NCI-H446 treated with DMSO at 0.1 percent for 48 hours (cell line): ENCODE data around the gene UBASH3A.

ENCODE experiments used
- DNase-seq: peaks from one replicate; lab custom pipeline; 2025; lab: John Stamatoyannopoulos, UW

The UBASH3A gene

DNA sequence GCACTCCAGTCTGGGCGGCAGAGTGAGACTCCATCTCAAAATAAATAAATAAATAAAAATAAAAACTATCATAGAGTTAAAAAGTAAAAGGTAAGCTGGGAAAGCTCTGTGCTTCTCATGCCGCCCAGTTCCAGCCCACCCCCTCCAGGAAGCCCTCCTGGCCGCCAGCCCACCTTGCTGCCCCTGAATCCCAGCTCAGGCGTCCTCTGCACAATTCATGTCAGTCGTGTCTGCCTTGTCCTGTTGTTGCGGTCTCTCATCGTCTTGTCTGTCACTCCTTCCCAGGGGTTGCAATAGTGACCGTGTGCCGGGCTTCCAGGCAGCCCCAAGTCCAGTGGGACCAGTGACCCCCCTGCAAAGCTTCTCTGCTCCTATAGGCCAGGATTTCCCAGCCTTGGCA is 48.2 kb downstream of the UBASH3A start:
- DNase-seq: no peak

DNA sequence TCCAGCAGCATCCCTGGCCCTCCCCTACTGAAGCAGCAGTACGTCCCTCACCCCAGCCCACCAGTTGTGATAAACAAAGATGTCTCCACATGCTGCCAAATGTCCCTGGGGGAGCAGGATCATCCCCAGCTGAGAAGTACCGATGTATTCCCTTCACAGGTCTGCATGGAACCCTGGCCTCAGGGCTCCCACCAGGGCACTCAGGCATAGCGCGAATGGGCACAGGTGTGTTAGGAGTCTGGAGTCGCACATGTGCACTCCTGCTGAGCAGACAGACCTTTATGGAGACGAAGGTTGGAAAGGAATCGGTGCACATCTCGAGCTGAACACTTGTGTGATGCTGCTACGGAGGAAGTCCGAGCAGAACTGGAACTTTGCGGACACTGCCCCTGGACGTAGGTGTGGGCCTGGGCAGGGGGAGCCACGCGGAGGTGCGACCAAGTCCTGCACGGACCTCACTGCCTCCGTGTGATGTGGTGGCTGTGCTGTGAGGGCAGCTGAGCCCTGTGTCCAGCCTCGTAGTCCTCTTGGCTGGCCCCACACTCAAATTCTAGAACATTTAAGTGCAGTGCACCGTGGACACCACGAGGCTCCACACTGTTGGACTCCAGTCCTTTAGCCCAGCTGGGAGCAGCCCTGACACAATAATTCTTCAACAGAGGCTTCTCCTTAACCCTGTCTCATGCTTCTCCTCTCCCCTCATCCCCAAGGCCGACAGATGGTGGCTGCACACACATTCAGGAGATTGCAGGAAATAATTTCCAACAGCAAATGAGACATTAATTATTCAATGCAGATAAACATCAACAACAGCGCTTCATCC is 48.9 kb downstream of the UBASH3A start:
- no peak for DNase-seq

DNA sequence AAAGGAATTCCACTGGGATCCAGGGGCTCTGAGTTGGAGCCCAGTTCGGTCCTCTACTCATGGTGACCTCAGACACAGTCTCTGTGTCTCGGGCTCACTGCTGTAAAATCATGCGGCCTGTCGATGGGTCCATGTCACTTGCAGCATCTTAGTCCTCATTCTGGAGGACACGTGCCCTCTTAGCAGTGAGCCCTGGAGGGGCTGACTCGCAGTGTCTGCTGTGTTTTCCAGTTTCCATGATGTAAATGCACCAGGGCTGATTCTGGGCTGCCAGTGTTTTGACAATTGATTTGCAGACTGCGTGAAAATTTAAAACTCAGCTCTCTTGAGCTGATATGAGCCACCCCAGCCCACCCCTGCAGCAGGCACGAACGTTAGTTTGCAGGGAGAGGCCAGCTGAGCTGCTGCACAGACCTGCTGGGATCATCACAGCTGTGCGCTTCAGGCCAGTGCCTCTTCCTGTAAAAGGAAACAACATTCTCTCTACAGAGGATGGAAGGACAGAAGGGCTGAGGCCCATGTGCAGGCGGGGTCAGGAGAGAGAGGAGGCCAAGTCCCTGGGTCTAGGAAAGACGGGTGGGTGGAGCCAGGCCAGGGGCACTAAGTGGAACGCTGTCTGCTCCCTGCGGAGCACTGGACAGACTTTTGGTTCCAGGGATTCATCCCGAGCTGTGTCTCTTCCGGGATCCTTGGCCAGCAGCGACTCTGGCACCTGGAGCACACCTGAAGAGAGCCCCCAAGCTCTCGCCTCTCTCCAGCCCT is 49.7 kb downstream of the UBASH3A start:
- no peak for DNase-seq

DNA sequence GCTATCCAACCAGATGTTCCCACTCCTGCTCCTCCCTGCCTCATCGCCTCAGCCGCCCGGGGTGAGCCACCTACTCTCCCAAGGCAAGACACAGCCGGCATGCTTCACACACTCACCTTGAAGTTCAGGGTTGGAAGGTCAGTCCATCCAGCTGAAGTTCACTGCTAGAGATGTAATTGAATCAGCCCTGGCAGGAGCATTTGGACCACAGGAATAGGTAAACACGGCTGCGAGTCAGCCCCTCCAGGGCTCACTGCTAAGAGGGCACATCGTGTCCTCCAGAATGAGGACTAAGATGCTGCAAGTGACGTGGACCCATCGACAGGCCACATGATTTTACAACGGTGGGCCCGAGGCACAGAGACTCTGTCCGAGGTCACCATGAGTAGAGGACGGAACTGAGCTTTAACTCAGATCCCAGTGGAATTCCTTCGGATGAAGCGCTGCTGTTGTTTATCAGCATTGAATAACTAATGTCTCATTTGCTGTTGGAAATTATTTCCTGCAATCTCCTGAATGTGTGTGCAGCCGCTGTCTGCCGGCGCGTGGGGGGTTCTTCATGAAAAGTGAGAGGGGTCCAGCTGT is 50.4 kb downstream of the UBASH3A start:
- DNase-seq: no peak

DNA sequence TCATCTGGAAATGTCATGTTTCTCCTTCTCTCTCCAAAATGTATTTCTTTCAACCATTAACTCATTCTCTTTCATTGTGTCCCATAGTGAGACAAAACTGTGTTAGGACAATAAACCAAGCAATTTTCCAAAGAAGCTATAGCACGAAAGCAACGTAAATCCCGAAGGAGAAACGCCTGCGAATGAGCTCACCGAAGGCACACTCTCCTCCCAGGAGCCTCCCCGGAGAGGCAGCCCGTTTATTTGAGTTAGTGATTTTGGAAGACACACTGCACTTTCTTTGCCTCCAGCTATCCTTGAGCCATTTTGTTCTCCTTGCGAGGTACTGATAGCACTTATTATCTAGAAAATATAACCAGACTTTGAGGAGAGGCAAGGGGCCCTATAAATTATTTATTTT is 51.1 kb downstream of the UBASH3A start:
- DNase-seq: no peak

DNA sequence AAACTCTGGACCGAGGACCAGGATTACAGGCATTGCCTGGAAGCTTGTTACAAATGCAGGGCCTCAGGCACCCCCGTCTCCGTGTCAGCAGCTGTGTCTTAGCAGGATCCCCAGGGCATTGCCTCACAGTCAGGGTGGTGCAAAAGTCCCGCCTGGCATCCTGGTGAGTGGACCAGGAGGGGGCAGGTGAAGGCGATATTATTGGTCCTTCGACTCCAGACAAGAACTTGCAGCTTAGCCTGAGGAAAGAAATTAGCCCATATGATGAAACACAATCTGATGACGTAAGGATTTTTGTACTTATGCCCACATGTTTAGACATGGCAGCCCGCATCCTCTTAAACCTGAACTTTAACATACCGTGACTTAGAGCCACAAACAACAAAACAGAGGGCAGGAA is 51.5 kb downstream of the UBASH3A start:
- DNase-seq: no peak

DNA sequence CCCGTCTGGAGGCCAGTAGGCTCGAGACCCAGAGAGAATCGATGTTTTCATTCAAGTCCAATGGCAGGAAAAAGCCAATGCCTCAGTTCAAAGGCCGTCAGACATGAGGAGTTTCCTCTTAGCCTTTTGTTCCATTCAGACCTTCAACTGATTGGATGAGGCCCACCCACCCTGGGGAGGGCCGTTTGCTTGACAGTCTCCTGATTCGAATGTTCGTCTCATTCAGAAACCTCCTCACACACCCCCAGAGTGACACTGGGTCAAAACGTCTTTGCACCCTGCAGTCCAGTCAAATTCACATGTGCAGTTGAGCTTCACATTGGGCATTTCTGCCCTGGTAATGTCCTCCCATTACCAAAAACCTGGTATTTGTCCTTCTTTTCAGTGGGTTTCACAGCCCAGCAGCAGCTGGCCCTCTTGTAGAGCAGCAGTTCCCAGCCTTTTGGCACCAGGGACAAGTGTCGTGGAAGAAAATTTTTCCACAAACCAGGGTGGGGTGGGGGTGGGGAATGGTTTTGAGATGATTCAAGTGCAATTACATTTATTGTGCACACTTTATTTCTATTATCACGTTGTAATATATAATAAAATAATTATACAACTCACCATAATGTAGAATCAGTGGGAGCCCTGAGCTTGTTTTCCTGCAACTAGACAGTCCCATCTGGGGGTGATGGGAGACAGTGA is 52.2 kb downstream of the UBASH3A start:
- no peak for DNase-seq

DNA sequence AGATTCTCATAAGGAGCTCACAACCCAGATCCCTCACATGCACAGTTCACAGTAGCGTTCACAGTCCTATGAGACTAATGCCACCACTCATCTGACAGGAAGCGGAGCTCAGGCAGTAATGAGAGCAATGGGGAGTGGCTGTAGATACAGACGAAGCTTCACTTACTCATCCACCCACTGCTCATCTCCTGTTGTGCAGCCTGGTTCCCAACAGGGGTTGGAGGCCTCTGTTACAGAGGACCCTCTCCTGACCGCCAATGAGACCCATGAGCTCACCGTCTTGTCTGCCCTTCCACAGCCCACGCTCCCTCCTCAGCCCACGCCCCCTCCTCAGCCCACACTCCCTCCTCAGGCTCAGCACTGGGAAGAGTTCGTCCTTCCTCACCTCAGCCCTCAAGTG is 52.8 kb downstream of the UBASH3A start:
- DNase-seq: no peak

DNA sequence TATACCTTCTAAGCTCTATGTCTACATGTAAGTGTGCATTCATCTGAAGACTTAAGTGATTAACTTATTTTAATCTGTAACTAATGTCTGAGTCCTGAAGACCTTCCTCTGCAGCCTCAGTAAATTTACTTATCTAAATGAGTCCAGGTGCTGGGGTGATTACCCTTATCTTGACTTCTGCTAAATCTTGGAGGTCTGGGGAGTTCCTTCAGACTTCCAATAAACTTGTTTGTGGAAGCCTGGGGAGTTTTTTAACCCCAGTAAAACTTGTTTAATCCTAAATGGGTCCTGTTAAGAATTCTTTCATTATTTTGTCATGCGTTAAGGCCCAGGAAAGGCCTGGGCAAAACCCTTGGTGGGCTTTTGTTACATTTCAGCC is 55.4 kb downstream of the UBASH3A start:
- DNase-seq: no peak

DNA sequence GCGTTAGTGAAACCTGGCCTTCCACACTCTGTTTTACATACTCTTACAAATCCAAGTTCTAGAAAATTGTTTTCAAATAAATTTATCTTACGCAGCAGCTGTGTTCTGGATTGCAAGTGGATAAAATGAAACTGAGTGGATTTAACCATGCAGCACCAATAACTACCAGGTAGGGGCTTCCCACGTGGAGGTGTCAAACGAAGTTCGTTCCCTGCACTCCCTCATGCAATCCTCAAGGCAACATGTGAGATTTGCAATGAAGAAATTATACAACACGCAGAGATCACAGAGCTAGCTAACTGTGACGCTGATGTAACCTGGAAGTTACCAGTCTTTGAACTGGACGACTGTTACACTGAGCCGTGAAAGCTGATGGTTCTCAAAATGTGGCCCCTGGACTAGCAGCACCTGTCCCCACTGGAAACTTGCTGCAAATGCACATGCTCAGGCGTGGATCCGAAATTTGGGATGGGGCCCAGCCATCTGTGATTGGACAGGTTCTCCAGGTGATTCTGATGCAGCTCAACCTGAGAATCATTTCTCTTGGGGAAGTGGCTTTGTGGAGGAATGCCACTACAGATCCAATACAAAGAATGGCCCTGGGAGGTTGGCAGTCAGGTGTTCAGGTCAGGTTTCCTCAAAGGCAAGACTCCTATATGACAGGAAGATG is 56.0 kb downstream of the UBASH3A start:
- no peak for DNase-seq

DNA sequence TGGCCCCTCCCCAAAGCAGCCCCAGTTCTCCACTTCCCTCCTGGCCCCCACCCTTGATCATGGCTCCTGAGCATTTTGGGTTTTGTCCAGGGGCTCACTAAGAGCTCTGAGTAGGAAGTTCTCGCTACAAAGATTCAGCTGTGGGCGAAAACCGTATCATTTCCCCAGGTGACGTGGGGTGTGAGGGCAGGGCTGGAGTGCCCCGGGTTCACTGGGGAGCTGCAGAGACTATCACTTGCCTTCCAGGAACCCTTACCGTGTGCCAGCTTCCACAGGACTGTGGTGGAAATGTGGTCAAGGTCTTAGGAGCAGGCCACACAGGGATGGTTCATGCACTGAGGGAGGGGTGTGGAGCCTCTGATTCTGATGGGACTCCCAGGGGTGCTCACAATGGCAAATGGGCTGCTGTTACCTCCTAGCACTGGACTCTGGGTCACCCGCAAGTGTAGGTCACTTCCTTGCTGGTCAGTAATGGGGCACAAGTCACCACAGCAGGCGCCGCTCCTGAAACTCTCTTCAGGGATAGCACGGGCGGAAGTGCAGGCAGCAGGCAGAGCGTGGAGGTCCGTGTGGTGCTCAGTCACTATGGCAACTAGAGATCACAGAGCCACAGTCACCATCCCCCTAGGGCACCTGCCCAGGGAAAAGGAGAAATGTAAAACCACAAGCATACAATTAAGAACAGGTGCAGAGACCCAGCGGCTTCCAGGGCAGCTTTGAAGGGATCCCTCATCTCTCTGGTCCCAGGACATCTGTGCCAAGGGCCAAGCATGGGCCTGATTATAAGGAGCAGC is 56.9 kb downstream of the UBASH3A start:
- no peak for DNase-seq

DNA sequence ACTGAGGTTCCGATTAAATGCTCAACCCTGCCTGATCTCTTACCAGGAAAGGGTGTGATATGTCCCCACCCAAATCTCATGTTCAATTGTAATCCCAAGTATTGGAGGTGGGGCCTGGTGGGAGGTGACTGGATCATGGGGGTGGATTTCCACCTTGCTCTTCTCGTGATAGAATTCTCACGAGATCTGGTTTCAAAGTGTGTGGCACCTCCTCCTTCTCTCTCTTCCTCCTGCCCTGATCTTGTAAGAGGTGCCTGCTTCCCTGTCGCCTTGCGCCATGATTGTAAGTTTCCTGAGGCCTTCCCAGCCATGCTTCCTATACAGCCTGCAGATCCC is 57.5 kb downstream of the UBASH3A start:
- DNase-seq: no peak

DNA sequence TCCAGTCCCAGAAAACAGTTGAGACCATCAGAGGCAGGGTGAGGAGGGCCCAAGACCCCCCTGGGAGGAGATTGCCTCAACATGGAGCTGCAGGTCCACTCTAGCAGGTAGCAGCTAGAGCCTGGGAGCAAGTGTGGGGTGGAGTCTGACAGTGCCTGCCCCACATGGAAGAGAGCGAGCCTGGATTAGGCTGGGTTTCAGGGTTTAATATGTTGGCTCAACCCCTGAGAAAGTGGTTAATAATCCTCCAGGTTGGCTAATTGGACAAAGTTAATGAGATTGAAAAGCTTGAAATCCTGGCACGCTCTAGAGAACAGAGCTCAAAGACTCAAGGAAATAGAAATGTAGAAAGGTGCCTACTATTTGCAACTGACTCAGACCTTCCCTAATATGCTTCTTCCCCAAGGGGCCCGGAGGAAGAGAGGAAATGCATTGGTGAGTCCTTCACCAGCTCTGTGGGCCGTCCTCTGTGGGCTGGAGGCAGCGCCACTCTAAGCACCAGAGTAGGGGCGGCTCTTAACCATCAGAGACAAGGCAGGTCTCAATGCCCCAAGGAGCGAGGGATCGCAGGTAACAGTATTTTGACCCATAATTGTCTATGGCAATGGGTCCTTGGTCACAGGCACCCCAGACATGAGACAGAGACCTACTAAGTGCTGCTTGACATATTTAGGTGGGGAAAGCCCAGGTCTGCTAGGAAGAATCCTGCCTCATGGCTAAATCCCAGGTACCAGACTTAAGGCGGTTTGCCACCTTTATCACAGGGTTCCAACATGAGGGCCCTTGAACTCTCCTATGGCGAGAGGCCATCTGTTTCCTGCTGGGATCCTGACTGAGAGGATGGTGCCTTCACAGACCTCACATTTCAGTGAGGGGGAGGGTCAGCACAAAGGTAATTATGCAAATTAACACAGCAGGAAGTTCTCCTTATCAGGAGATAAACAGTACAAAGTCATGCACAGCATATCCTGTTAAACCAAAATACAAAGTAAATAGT is 58.5 kb downstream of the UBASH3A start:
- no peak for DNase-seq

DNA sequence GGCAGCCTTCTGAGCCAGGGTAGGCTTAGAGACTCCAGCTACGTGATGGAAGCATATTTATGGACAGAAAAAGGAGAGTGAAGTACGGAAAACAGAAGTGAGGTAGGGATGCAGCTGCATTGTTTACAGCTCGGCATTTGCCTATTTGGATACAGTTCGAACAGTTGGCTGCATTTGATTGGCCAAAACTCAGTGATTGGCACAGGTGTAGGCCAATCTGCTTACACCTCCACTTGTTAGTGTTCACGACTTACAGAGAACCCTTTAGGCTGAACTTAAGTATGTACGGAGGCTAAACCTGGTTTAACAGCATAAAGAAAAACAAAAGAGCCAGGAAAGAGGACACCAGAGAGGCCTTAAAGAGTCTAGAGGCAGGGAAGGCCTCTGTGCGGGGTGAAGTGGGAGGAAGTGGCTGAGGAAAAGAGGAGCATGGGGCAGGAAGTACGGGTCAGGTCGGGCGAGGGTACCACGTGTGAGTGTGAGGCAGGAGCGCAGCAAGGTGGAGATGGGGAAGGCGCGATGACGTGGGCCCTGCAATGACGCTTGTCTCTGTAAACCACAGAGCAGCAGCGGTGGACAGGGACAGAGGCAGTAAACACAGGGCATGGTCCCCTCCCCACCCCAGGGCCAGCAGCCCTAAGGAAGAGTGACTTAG is 60.3 kb downstream of the UBASH3A start:
- DNase-seq: no peak

DNA sequence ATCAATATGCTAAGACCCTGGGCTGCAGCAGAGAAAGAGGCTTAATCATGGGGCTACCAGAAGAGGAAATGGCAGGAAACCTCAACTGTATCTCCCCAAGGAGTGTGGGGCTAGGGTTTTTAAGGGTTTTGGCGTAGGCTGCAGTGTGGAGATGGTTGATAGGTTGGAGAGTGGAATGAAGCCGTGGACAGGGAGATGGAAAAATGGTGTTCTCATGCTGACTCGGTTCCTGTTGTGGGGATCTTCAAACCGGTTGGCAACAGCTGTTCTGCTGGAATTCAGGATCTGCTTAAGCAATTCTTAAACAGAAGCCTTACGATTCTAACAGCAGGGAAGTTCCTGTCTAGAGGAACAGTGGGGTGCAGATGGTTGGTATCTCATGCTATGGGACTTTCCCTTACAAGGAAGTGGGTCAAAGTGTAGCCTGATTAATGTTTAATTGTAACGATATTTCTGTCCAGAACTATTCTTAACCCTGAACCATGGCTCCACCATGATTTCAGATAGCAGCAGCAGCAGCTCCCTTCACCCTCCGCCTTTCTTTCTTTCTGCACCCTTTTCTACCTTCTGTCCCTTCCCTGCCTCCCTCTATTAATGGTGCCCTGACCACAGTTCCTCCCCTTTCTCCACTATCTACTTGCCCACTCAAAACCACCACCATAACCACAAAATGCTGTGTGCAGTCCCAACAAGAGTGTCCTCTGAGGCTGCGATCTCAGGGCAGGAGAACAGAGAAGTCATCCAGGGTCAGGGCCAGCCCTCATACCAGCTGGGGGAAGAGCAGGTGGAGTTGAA is 61.5 kb downstream of the UBASH3A start:
- no peak for DNase-seq

DNA sequence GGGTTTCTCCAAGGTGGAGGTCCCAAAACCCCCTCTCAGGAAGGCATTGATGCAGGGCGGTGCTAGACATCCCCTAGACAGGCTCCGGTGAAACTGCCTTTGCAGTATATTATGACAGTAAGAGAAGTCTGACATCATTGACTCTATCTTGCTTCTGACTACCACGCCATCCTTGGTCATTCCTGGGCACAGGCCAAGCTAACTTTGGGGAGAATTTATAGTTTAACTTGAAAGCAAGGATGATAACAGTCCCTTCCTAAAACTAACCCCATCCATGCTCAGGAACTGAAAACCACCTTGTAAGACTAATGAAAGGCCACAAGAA is 62.1 kb downstream of the UBASH3A start:
- DNase-seq: no peak

DNA sequence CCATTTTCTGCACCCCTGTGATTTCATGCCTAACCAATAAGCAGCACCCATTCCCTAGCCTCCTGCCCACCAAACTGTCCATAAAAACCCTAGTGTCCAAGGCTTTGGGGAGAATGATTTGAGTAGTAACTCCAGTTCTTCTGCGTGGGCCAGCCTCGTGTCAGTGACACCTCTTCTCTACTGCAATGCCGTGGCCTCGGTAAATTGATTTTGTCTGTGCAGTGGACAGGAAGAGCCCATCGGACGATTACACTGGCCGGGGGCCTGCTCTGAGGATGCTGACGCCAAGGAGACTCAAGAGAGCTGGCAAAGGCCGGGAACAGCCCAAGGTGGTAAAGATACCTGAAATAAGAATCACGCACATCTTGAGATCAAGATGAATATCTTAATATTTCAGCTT is 63.0 kb downstream of the UBASH3A start:
- DNase-seq: no peak

DNA sequence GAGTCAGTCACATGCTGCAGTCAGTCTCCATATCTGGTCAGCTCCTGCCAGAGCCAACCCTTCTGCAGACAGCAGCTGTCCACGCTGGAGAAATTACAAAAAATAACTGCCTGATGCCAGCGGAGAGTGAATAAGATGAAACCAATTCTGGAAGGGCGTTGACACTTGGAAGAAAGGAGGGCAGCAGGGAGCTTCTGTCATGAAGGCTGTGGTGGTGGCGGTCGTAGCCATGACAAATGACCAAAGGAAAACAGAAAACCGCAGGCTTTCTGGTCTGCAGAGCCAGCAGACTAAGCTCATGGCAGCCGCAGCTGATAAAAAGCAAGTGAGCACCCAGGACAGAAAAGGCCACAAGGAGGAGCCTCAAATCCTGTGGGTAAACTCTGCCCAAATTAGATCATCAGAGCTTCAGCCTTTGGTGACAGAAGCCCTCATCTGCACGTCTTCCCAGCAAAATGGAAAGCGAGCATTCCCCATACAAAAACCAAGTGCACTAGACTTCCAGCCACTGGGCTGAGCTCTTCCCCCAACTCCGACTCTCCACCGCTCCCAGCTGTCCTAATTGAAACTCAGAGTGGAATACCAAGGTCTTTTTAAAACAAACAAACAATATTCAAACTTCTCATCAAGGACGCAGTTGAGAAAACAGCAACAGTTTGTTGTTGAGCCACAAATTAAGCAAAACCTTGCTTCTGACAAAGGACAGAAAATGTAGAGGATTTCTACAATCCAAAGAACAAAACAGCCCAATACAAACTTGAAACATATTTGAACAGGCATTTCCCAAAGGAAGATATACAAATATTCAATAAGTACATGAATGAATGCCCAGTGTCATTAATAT is 63.7 kb downstream of the UBASH3A start:
- DNase-seq: no peak
